ENCODE data around the gene BCAS3.

DNA sequence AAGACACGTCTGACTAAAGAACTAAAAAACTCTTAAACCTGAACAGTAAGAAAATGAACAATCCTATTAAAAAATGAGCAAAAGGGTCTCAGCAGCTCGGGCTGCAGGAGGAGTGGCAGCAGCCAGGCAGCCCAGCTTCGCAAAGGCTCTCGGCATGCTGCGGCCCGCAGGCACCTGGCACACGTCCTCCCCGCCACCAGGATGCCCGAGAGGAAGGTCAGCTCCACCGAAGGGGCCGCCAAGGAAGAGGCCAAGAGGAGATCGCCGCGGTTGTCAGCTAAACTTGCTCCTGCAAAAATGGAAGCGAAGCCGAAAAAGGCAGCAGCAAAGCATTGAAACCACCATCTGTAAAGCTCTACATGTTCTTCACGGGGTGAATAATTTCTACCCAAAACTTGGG is 173.5 kb downstream of the BCAS3 start:
- TF ChIP-seq CTCF (conservative IDR thresholded peaks at IDR 0.05; ENCODE audit: low read length), result no peak
- no peak for TF ChIP-seq EZH2phosphoT487 (IDR thresholded peaks at IDR 0.05; ENCODE audit: borderline replicate concordance, low read depth, low read length)
